Measurements from ENCODE around the gene INSC. TPM values are rescaled to one million over a fixed set of nuclear protein-coding genes. Genes with fewer than 3 reads are reported as not detected.

The INSC gene
- total RNA-seq, 1 experiment from 2014 or later, result 1.0 TPM

DNA sequence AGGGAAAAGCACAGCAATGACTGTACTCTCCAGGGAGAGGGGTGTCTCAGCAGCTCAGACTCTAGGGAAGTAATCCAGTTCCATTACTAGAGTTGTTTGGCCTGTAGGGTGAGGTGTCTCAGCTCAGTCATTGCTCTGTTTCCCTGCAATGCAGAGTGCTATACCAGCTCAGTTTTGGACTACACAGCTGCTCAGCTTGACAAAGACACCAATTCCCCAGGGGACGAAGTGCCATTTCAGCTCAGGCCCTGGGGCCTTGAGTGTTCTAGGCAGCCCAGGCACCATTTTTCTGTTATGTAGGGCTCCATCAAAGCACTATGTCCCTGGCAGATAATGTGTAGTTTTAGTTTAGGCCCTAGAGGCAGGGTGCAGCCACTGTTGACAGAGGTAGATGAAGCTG, 23.1 kb upstream of the INSC start:
- BruUV-seq (replicated peaks), result no TSS peak
- no peaks in the 10 kb centered on the region for H3K4me1 ChIP-seq (ENCODE audit: insufficient read depth, low read length, poor library complexity, severe bottlenecking)
- CTCF ChIA-PET, result interaction anchor here (0.7 kb wide), 1 partner anchor 17 kb away, joined by 3 read pairs; no protein-coding TSS in a partner anchor
- H3K9me3 ChIP-seq (ENCODE audit: low read depth, low read length, poor library complexity, severe bottlenecking), result no peaks in the 10 kb centered on the region
- intact Hi-C loops (cut with micrococcal nuclease; ENCODE audit: unreplicated experiment), result no loop called here
- TF ChIP-seq EZH2 (IDR thresholded peaks at IDR 0.05; ENCODE audit: borderline replicate concordance, low read depth, low read length, poor library complexity, severe bottlenecking), result no peak
- TF ChIP-seq CTCF (conservative IDR thresholded peaks at IDR 0.05; ENCODE audit: low read depth, low read length), result no peak
- no peak for DNase-seq (ENCODE audit: low spot score)
- H3K27ac ChIP-seq (ENCODE audit: low read depth, low read length, poor library complexity, severe bottlenecking), result no peak overlapping the region
- POLR2A ChIA-PET (ENCODE audit: low non-redundant PET), result no interaction called here
- no peak overlapping the region for H3K4me3 ChIP-seq (ENCODE audit: low read depth, low read length, poor library complexity, severe bottlenecking)
- no peaks in the 10 kb centered on the region for H3K27me3 ChIP-seq (replicated peaks; ENCODE audit: insufficient read depth, low read depth, low read length, poor library complexity)
- H3K36me3 ChIP-seq (ENCODE audit: insufficient read depth, low read length, poor library complexity, severe bottlenecking), result no peaks in the 10 kb centered on the region

GRCh38 chr11:15093432-15093831, 21.3 kb upstream of the INSC start:
- Histone ChIP-seq H3K36me3 (ENCODE audit: insufficient read depth, low read length, poor library complexity, severe bottlenecking) (no peaks in the 10 kb centered on the region), H3K27ac (ENCODE audit: low read depth, low read length, poor library complexity, severe bottlenecking) (no peak overlapping the region), H3K4me3 (ENCODE audit: low read depth, low read length, poor library complexity, severe bottlenecking) (no peak overlapping the region), H3K4me1 (ENCODE audit: insufficient read depth, low read length, poor library complexity, severe bottlenecking) (no peaks in the 10 kb centered on the region), H3K9me3 (ENCODE audit: low read depth, low read length, poor library complexity, severe bottlenecking) (no peaks in the 10 kb centered on the region), H3K27me3 (replicated peaks; ENCODE audit: insufficient read depth, low read depth, low read length, poor library complexity) (no peaks in the 10 kb centered on the region)
- BruUV-seq (replicated peaks), result no TSS peak
- CTCF ChIA-PET, result no interaction called here
- intact Hi-C loops (cut with micrococcal nuclease; ENCODE audit: unreplicated experiment), result no loop called here
- DNase-seq (ENCODE audit: low spot score), result no peak
- TF ChIP-seq CTCF (conservative IDR thresholded peaks at IDR 0.05; ENCODE audit: low read depth, low read length) (no peak), EZH2 (IDR thresholded peaks at IDR 0.05; ENCODE audit: borderline replicate concordance, low read depth, low read length, poor library complexity, severe bottlenecking) (no peak)
- POLR2A ChIA-PET (ENCODE audit: low non-redundant PET), result no interaction called here

DNA sequence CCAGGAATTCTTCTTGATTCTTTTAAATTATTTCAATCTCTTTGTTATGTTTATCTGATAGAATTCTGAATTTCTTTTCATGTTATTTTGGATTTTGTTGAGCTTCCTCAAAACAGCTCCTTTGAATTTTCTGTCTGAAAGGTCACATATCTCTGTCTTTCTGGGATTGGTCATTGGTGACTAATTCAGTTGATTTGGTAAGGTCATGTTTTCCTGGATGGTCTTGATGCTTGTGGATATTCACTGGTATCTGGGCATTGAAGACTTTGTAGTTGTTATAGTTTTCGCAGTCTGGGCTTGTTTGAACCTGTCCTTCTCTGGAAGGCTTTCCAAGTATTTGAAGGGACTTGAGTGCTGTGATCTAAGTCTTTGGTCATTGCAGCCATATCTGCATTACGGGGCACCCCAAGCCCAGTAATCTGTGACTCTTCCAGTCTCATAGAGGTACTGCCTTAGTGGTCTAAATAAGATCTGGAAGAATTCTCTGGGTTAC, 18.9 kb upstream of the INSC start:
- no TSS peak for BruUV-seq (replicated peaks)
- ChIA-PET POLR2A (ENCODE audit: low non-redundant PET) (no interaction called here), CTCF (interaction anchor here (0.6 kb wide), 1 partner anchor 113 kb away, joined by 3 read pairs; no protein-coding TSS in a partner anchor)
- DNase-seq (ENCODE audit: low spot score), result no peak
- Histone ChIP-seq H3K27ac (ENCODE audit: low read depth, low read length, poor library complexity, severe bottlenecking) (no peak overlapping the region), H3K4me1 (ENCODE audit: insufficient read depth, low read length, poor library complexity, severe bottlenecking) (no peaks in the 10 kb centered on the region), H3K36me3 (ENCODE audit: insufficient read depth, low read length, poor library complexity, severe bottlenecking) (no peaks in the 10 kb centered on the region), H3K27me3 (replicated peaks; ENCODE audit: insufficient read depth, low read depth, low read length, poor library complexity) (no peaks in the 10 kb centered on the region), H3K4me3 (ENCODE audit: low read depth, low read length, poor library complexity, severe bottlenecking) (no peak overlapping the region), H3K9me3 (ENCODE audit: low read depth, low read length, poor library complexity, severe bottlenecking) (no peaks in the 10 kb centered on the region)
- no peak for TF ChIP-seq CTCF (conservative IDR thresholded peaks at IDR 0.05; ENCODE audit: low read depth, low read length)
- no peak for TF ChIP-seq EZH2 (IDR thresholded peaks at IDR 0.05; ENCODE audit: borderline replicate concordance, low read depth, low read length, poor library complexity, severe bottlenecking)
- intact Hi-C loops (cut with micrococcal nuclease; ENCODE audit: unreplicated experiment), result no loop called here

Data from A673 (cell line).